Endometrial microvascular endothelial cells (primary cell): ENCODE results near the gene CLIC4. TPM values are rescaled to one million over a fixed set of nuclear protein-coding genes. Genes with fewer than 3 reads are reported as not detected.
"Not testable (repeated sequence)": the region's sequence is repeated elsewhere in the genome, so short reads cannot be mapped to it uniquely, and the experiment has no call there.

Experiments used
- in situ Hi-C: cut with HindIII; loops from 2 replicates; pipeline ENCODE4 v1.10.0; 2017; ENCODE audit warnings: low sequenced_read_pairs, low pct_unique_long_range_greater_than_20kb; ENCODE audit errors: inconsistent ontology term
- total RNA-seq: library from RNA; depleted of rRNA; stranded (reverse); fragments of >200 nt; gene quantifications from one replicate; pipeline ENCODE4 v1.2.3, GENCODE V29; 2015; ENCODE audit errors: inconsistent ontology term

The CLIC4 gene
- total RNA-seq, 1 donor from 2014 or later: 565 TPM

- in situ Hi-C loops: loop anchor here (25.0 kb wide), 1 partner anchor 103 kb away; no protein-coding TSS in a partner anchor
Measured at GRCh38 chr1:24765308-24765988, 20.2 kb downstream of the CLIC4 start.

GRCh38 chr1:24767351-24767750 lies 22.1 kb downstream of the CLIC4 start:
- in situ Hi-C loops: loop anchor here (25.0 kb wide), 1 partner anchor 105 kb away; no protein-coding TSS in a partner anchor

GRCh38 chr1:24768873-24769605 lies 23.8 kb downstream of the CLIC4 start:
- in situ Hi-C loops: loop anchor here (25.0 kb wide), 1 partner anchor 107 kb away; no protein-coding TSS in a partner anchor

GRCh38 chr1:24769656-24770651 lies 24.7 kb downstream of the CLIC4 start:
- in situ Hi-C loops: loop anchor here (25.0 kb wide), 1 partner anchor 108 kb away; no protein-coding TSS in a partner anchor

- in situ Hi-C loops: loop anchor here (25.0 kb wide), 1 partner anchor 109 kb away; no protein-coding TSS in a partner anchor
Measured at GRCh38 chr1:24770881-24771280, 25.6 kb downstream of the CLIC4 start.

GRCh38 chr1:24771574-24771973 lies 26.3 kb downstream of the CLIC4 start:
- in situ Hi-C loops: loop anchor here (25.0 kb wide), 1 partner anchor 109 kb away; no protein-coding TSS in a partner anchor

GRCh38 chr1:24773618-24774017 lies 28.4 kb downstream of the CLIC4 start:
- in situ Hi-C loops: loop anchor here (25.0 kb wide), 1 partner anchor 111 kb away; no protein-coding TSS in a partner anchor

- in situ Hi-C loops: no loop called here
Measured at GRCh38 chr1:24775348-24775747, 30.1 kb downstream of the CLIC4 start.

GRCh38 chr1:24775916-24776315 lies 30.7 kb downstream of the CLIC4 start:
- in situ Hi-C loops: no loop called here

GRCh38 chr1:24776821-24777220 lies 31.6 kb downstream of the CLIC4 start:
- in situ Hi-C loops: no loop called here

- in situ Hi-C loops: no loop called here
Measured at GRCh38 chr1:24778141-24778540, 32.9 kb downstream of the CLIC4 start.

- in situ Hi-C loops: not testable (repeated sequence)
Measured at GRCh38 chr1:24779199-24779598, 34.0 kb downstream of the CLIC4 start.

- in situ Hi-C loops: no loop called here
Measured at GRCh38 chr1:24779689-24780464, 34.6 kb downstream of the CLIC4 start.

- in situ Hi-C loops: not testable (repeated sequence)
Measured at GRCh38 chr1:24780626-24781025, 35.4 kb downstream of the CLIC4 start.

- in situ Hi-C loops: no loop called here
Measured at GRCh38 chr1:24782689-24783088, 37.4 kb downstream of the CLIC4 start.

GRCh38 chr1:24783713-24784112 lies 38.5 kb downstream of the CLIC4 start:
- in situ Hi-C loops: no loop called here

GRCh38 chr1:24786191-24786590 lies 40.9 kb downstream of the CLIC4 start:
- in situ Hi-C loops: no loop called here

- in situ Hi-C loops: no loop called here
Measured at GRCh38 chr1:24790490-24790889, 45.2 kb downstream of the CLIC4 start.
